ENCODE data around the gene CACTIN.
A peak's percentile ranks its signal among the peaks of the same experiment; 100 is the strongest.

The CACTIN gene

DNA sequence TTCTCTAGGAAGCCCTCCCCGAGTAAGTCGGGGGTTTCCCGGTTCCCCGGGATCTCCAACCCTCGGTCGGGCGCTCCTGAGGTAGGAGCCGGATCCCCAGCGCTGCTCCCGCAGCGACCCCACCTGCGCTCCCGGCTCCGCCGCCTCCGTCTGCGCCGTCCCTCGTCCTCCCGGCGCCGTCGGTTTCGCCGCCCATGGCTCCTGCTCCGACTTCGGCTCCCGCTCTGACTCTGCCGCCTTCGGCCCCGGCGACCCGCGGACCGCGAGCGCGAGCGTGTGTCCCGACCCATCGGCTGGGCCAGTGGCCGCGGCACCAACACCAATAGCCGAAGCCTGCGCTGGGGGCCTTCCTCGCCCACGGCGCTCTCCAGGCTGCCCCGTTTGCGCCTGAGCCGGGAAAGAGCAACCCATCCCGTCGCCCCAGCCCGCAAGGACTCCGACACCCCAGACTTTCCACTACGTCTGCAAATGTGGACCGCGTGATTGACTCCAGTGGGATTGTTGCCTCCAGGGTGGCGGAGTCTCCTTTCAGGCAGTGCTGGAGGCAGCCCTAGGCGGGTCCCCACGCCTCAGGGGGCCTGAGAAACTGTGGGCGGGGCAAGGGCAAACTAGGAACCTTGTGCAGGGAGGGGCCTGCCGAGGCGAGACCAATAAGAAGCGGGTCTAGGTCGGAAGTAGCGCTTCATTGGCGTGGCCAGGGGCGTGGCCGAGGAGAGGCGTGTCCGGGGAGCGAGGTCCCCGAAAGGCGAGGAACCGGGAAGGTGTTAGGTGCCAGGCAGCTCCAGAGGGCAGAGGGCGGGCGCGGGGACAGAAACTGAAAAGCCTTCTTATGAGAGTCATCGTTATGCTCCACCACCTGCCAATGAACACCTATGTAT, at the start of gene CACTIN:
TSS of gene CACTIN (minus strand) at position 318 of the 878 bp plus-strand sequence. CDS start at position 290, 28 bp downstream.
- Histone ChIP-seq H3K4me3 (ENCODE audit: low read length) (peak within 1 kb of the TSS; percentile 91), H3K27ac (ENCODE audit: low read depth, low read length) (peak within 1 kb of the TSS; percentile 98), H3K4me1 (ENCODE audit: control insufficient read depth, insufficient read depth, low read length) (peaks cover 10% of the 10 kb centered on the region), H3K36me3 (ENCODE audit: control insufficient read depth, insufficient read depth, low read length) (peaks cover 7% of the 10 kb centered on the region), H3K27me3 (ENCODE audit: control insufficient read depth, insufficient read depth, low read length) (no peaks in the 10 kb centered on the region), H3K9ac (ENCODE audit: low read length) (peak within 1 kb of the TSS; percentile 94)

- no peaks in the 10 kb centered on the region for H3K27me3 ChIP-seq (ENCODE audit: control insufficient read depth, insufficient read depth, low read length)
- no peak overlapping the region for H3K9ac ChIP-seq (ENCODE audit: low read length)
- peak overlapping the region; percentile 79 for H3K27ac ChIP-seq (ENCODE audit: low read depth, low read length)
- no peak overlapping the region for H3K4me3 ChIP-seq (ENCODE audit: low read length)
- peaks cover 21% of the 10 kb centered on the region for H3K4me1 ChIP-seq (ENCODE audit: control insufficient read depth, insufficient read depth, low read length)
- no peaks in the 10 kb centered on the region for H3K36me3 ChIP-seq (ENCODE audit: control insufficient read depth, insufficient read depth, low read length)
Measured at GRCh38 chr19:3674784-3675543, 48.4 kb upstream of the CACTIN start.

DNA sequence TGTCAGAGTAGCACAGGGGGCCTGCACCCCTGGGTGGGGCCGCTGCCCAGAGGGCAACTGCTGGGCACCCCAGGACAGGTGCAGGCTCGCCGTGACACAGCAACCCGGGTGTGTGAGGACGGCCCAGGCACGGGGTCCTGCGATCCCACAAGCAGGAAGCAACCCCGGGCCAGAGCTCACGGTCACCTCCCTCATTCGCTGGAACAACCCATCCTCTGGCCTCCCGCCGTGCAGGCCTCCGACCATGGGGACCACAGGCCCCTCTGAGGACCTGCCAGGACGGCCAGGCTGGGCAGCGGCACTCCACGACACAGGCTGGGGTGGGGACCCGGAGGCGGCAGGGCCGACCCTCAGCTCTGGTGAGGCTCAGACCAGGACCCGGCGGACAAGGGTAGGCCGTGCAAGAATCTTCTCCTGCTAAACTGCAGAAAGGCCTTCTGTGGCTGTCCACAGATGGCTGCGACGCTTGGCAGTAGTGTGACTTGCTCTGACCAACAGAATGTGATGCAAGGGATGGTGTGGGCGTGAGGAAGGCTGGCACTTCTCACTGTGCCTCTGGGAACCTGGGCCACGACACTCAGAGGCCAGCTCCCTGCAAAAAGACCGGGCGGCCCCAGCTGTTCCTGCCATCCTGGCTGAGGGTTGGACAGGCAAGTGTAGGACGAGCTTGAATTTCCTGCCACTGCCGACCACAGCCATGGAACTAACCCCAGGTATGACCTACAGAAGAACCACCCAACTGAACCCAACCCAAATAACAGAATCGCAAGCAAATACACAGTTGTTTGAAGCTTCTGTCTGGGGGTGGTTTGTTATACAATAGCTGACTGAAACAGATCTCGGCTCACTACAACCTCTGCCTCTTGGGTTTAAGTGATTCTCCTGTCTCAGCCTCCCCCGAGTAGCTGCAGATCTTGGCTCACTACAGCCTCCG, 47.2 kb upstream of the CACTIN start:
- peak overlapping the region; percentile 79 for H3K27ac ChIP-seq (ENCODE audit: low read depth, low read length)

DNA sequence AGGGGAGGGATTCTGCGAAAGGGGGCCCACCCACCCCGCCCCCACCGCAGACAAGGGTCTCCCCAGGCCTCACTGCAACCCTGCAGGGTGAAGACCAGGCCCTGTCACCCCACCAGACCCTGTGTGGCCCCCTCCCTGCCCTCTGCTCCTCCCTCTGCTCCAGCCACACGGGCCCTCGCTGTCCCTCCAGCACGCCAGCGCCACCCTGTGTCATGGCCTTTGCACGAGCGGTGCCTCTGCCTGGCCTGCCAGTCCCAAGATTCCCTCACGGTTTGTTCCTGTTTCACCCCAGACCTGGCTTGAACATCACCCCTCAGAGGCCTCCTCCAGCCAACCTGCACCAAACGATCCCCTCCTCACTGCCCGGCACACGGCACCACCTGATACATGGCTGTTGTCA, 46.4 kb upstream of the CACTIN start:
- H3K27ac ChIP-seq (ENCODE audit: low read depth, low read length) = peak overlapping the region; percentile 79
- no peaks in the 10 kb centered on the region for H3K27me3 ChIP-seq (ENCODE audit: control insufficient read depth, insufficient read depth, low read length)
- peaks cover 39% of the 10 kb centered on the region for H3K4me1 ChIP-seq (ENCODE audit: control insufficient read depth, insufficient read depth, low read length)
- H3K36me3 ChIP-seq (ENCODE audit: control insufficient read depth, insufficient read depth, low read length) = no peaks in the 10 kb centered on the region
- no peak overlapping the region for H3K4me3 ChIP-seq (ENCODE audit: low read length)
- H3K9ac ChIP-seq (ENCODE audit: low read length) = no peak overlapping the region

More for the DNA sequence above, 47.2 kb upstream of the CACTIN start:
- Histone ChIP-seq H3K4me3 (ENCODE audit: low read length) (no peak overlapping the region), H3K36me3 (ENCODE audit: control insufficient read depth, insufficient read depth, low read length) (no peaks in the 10 kb centered on the region), H3K27me3 (ENCODE audit: control insufficient read depth, insufficient read depth, low read length) (no peaks in the 10 kb centered on the region), H3K9ac (ENCODE audit: low read length) (no peak overlapping the region), H3K4me1 (ENCODE audit: control insufficient read depth, insufficient read depth, low read length) (peaks cover 31% of the 10 kb centered on the region)

DNA sequence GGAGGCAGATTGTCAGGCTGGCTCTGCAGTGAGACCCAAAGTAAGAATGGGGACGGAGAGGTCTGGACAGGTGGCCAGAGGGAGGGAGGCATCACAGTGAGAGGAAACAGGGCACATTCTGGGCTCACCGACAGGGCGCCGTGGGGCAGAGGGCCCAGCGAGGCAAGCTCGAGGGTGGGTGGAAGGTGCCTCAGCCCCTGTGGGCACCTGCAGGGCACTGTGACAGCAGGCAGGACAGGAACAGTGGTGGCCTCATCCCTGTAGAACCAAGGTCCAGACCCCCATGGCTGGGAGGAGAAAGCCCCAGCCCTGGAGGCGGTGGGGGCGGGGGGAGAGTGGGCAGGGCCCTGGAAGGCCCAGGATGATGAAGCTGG, 46.0 kb upstream of the CACTIN start:
- H3K27me3 ChIP-seq (ENCODE audit: control insufficient read depth, insufficient read depth, low read length) = no peaks in the 10 kb centered on the region
- no peaks in the 10 kb centered on the region for H3K36me3 ChIP-seq (ENCODE audit: control insufficient read depth, insufficient read depth, low read length)
- H3K9ac ChIP-seq (ENCODE audit: low read length) = no peak overlapping the region
- peaks cover 42% of the 10 kb centered on the region for H3K4me1 ChIP-seq (ENCODE audit: control insufficient read depth, insufficient read depth, low read length)
- H3K27ac ChIP-seq (ENCODE audit: low read depth, low read length) = peak overlapping the region; percentile 100
- H3K4me3 ChIP-seq (ENCODE audit: low read length) = no peak overlapping the region

DNA sequence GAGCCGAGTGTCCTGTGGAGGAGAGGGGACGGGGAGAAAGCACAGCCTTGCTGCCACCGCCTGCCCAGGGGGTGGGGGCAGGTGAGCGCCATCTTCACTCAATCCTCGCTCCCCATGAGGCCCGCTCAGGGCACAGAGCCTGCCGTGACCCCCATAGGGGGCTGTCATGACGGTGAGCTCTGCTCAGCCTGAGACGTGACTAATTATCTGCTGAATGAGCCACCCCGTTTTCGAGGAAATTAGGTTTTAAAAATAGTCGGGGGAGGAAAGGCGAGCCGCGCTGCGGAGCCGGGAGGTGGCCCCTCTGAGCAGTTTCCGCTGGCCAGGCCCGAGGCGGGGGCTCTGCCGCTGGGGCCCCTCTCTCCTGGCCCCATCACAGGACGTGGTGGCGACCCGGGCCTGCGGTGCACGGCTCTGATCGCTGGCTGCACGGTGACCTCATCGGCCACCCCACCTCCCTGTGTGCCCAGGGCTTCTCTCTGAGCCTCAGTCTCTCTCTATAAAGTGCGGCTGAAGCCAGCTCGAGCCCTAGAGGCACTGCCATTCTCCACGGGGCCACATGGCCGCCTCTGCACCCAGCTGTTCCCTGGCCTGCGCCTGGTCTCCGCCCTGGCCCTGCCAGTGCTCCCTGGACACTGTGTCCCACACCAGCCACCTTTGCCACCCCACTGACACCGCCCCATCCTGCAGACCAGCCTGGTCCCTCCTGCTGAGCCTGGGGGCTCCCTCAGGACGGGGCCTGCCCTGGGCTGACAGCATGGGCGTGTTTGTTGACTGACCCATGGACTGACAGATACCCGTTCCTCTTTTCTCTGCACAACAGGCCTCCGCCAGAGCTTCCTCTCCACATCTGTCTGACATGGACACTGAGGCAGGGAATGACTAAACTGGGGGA, 45.3 kb upstream of the CACTIN start:
- peak overlapping the region; percentile 69 for H3K4me3 ChIP-seq (ENCODE audit: low read length)
- H3K4me1 ChIP-seq (ENCODE audit: control insufficient read depth, insufficient read depth, low read length) = peaks cover 42% of the 10 kb centered on the region
- peak overlapping the region; percentile 34 for H3K9ac ChIP-seq (ENCODE audit: low read length)
- H3K27ac ChIP-seq (ENCODE audit: low read depth, low read length) = peak overlapping the region; percentile 100
- no peaks in the 10 kb centered on the region for H3K27me3 ChIP-seq (ENCODE audit: control insufficient read depth, insufficient read depth, low read length)
- no peaks in the 10 kb centered on the region for H3K36me3 ChIP-seq (ENCODE audit: control insufficient read depth, insufficient read depth, low read length)

GRCh38 chr19:3670796-3671679, 44.4 kb upstream of the CACTIN start:
- Histone ChIP-seq H3K4me1 (ENCODE audit: control insufficient read depth, insufficient read depth, low read length) (peaks cover 42% of the 10 kb centered on the region), H3K4me3 (ENCODE audit: low read length) (peak overlapping the region; percentile 69)

GRCh38 chr19:3669947-3670795, 43.6 kb upstream of the CACTIN start:
- Histone ChIP-seq H3K27me3 (ENCODE audit: control insufficient read depth, insufficient read depth, low read length) (no peaks in the 10 kb centered on the region), H3K4me3 (ENCODE audit: low read length) (peak overlapping the region; percentile 69), H3K27ac (ENCODE audit: low read depth, low read length) (peak overlapping the region; percentile 100), H3K9ac (ENCODE audit: low read length) (peak overlapping the region; percentile 89), H3K36me3 (ENCODE audit: control insufficient read depth, insufficient read depth, low read length) (no peaks in the 10 kb centered on the region), H3K4me1 (ENCODE audit: control insufficient read depth, insufficient read depth, low read length) (peaks cover 42% of the 10 kb centered on the region)

More at GRCh38 chr19:3670796-3671679, 44.4 kb upstream of the CACTIN start:
- Histone ChIP-seq H3K9ac (ENCODE audit: low read length) (peak overlapping the region; percentile 89), H3K36me3 (ENCODE audit: control insufficient read depth, insufficient read depth, low read length) (no peaks in the 10 kb centered on the region), H3K27me3 (ENCODE audit: control insufficient read depth, insufficient read depth, low read length) (no peaks in the 10 kb centered on the region), H3K27ac (ENCODE audit: low read depth, low read length) (peak overlapping the region; percentile 100)

DNA sequence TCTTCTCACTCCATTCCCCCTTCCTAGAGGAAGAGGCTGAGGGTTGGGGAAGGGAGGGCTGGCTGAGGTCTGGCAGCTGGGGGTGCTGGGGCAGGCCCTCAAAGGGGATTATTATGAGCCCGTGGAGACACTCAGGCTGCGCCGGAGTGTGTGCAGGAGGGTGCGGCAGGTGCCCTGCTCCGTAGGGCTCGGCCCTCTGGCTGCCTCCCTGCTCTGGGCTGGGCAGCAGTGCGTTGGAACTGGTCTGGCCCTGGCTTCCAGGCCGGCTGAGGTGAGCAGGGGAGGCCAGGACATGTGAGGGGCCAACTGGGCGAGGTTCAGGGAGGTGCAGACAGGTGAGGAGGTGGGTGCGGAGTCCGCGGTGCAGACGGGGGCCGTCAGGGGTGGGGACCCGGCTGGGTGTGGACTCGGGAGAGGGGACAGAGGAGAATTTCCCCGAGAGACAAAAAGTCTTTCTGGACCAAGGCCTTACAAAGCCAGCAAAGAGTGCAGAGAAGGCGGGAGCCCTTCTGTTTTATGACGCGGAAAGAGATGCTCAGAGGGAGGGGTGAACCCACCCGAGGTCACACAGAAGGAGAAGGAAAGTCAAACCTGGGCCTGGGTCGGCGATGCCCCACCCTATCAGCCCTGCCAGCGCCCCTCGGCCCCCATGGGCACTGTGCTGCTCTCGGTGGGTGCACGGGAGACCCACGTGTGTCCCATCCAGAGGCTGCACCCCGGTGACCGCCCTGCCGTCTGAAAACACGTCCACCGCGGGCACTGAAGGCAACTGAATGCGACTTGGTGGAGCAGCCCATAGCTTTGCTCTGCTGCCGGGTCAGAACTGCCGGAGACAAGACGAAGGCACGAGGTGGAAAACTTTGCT, 42.7 kb upstream of the CACTIN start:
- H3K27ac ChIP-seq (ENCODE audit: low read depth, low read length) = peak overlapping the region; percentile 100
- peak overlapping the region; percentile 19 for H3K4me3 ChIP-seq (ENCODE audit: low read length)
- no peaks in the 10 kb centered on the region for H3K27me3 ChIP-seq (ENCODE audit: control insufficient read depth, insufficient read depth, low read length)
- H3K4me1 ChIP-seq (ENCODE audit: control insufficient read depth, insufficient read depth, low read length) = peaks cover 42% of the 10 kb centered on the region
- H3K36me3 ChIP-seq (ENCODE audit: control insufficient read depth, insufficient read depth, low read length) = no peaks in the 10 kb centered on the region
- no peak overlapping the region for H3K9ac ChIP-seq (ENCODE audit: low read length)
